Gastroesophageal sphincter (tissue), 4 donors: Measurements from ENCODE around the gene CCNY. TPM values are rescaled to one million over a fixed set of nuclear protein-coding genes. Genes with fewer than 3 reads are reported as not detected.

Experiments used
- ATAC-seq: fragments of 150-250 bp; one replicate; pipeline ENCODE4 v1.9.1; 2016; ENCODE audit warnings: mild to moderate bottlenecking, moderate library complexity
- H3K27ac ChIP-seq, 4 donors: fragments of 200-600 bp; sonication (generic) in 3 of 4; 1 replicate in 3 of 4; 2 replicates in 1 of 4; pipeline ENCODE4 v1.5.1; 2016 to 2019
- H3K27me3 ChIP-seq: fragments of 200-600 bp; sonication (generic); one replicate; pipeline ENCODE4 v1.5.1; 2019
- H3K36me3 ChIP-seq, 2 donors: fragments of 200-600 bp; sonication (generic); one replicate each; pipeline ENCODE4 v1.5.1; 2019; ENCODE audit warnings: control low read depth in 1 of 2
- H3K4me1 ChIP-seq, 3 donors: fragments of 200-600 bp; sonication (generic); 1 replicate in 2 of 3; 2 replicates in 1 of 3; pipeline ENCODE4 v1.5.1; 2016 to 2019; ENCODE audit warnings: control low read depth in 2 of 3
- H3K4me3 ChIP-seq, 2 donors: fragments of 200-600 bp; sonication (generic); one replicate each; pipeline ENCODE4 v1.5.1; 2019; ENCODE audit warnings: mild to moderate bottlenecking in 1 of 2, moderate library complexity in 1 of 2
- H3K9me3 ChIP-seq, 3 donors: fragments of 200-600 bp; sonication (generic); one replicate each; pipeline ENCODE4 v1.5.1; 2017 to 2019; ENCODE audit warnings: control low read depth in 2 of 3
- EP300 ChIP-seq: sonication (generic); formaldehyde crosslinking; IDR thresholded peaks from one replicate; pipeline ENCODE4 v1.6.1; 2017; ENCODE audit warnings: antibody characterized with exemption, mild to moderate bottlenecking
- POLR2A ChIP-seq, 2 donors: fragments of 450-650 bp; IDR thresholded peaks; one replicate each; pipeline ENCODE4 v1.6.1; 2017; ENCODE audit warnings: antibody characterized with exemption in 2 of 2, mild to moderate bottlenecking in 2 of 2, moderate library complexity in 1 of 2
- POLR2AphosphoS5 ChIP-seq: sonication (generic); formaldehyde crosslinking; IDR thresholded peaks from one replicate; pipeline ENCODE4 v1.6.1; 2017; ENCODE audit warnings: antibody characterized with exemption
- WGBS, 2 donors: methylation state at CpG; one replicate each; pipeline ENCODE4 v1.1.5; 2018; ENCODE audit warnings: low coverage in 1 of 2; 5-methylcytosine and 5-hydroxymethylcytosine counted together
- total RNA-seq, 4 donors: library from RNA; depleted of rRNA; stranded (reverse); fragments of >200 nt; gene quantifications; one replicate each; pipeline ENCODE4 v1.1.0, GENCODE V29; 2016
- TF ChIP-seq, protein P1 (sequence below), 4 experiments: fragments of 200-600 bp in 2 of 4; fragments of 450-650 bp in 2 of 4; sonication (generic) in 1 of 4; IDR thresholded peaks; one replicate each; pipeline ENCODE4 v1.5.1; 2017 to 2019; ENCODE audit warnings: antibody characterized with exemption in 4 of 4, mild to moderate bottlenecking in 2 of 4, moderate library complexity in 2 of 4

The CCNY gene
- total RNA-seq, 4 donors from 2014 or later = 35.5 to 106 (median 63.2) TPM

DNA sequence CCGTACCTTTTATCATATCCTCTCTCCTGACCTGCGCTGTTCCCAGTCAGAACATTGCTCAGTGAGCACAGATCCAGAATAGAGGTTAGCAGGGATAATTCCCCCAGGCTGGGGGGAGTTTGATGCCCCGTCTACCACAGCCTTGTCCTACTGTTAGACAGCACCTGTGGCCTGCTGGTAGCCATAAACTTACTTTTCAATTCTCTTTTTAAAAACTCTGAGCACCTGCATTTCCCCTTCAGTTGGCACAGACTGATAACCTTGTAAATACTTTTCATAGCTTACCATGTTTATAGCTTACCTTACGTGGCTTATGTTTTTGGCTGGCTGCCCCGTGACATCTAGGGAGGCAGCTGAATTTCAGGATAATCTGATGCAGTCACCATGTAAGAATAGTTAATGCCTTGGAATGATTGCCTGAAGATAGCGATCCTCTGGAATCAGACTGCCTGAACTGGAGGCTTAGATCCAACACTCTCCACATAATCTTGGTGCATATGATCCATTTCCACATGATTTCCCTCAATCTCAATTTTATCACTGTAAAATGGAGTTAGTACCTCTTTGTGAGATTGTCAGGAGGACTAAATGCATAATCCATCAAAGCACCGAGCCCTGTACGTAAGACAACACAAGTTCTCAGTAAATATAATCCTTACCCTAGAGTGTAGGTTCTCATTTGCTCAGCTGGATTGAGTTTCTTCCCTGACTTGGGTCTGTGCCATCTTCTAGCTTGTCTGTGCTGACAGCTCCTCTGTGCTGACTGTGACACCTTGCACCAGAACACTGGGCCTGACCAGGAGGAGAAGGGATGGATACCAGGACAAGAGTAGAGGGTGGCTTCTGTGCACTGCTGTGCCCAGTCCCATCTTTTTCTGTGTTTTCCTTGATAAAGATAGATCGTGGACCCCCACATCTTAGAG lies 157.1 kb downstream of the CCNY start:
- Histone ChIP-seq H3K36me3 (peaks cover 0 to 6% of the 10 kb centered on the region in 2 donors), H3K27ac (no peak overlapping the region), H3K9me3 (no peaks in the 10 kb centered on the region), H3K27me3 (no peaks in the 10 kb centered on the region), H3K4me3 (no peak overlapping the region), H3K4me1 (peaks cover 0 to 40% (median 9%) of the 10 kb centered on the region in 3 donors)
- TF ChIP-seq, protein P1, sequence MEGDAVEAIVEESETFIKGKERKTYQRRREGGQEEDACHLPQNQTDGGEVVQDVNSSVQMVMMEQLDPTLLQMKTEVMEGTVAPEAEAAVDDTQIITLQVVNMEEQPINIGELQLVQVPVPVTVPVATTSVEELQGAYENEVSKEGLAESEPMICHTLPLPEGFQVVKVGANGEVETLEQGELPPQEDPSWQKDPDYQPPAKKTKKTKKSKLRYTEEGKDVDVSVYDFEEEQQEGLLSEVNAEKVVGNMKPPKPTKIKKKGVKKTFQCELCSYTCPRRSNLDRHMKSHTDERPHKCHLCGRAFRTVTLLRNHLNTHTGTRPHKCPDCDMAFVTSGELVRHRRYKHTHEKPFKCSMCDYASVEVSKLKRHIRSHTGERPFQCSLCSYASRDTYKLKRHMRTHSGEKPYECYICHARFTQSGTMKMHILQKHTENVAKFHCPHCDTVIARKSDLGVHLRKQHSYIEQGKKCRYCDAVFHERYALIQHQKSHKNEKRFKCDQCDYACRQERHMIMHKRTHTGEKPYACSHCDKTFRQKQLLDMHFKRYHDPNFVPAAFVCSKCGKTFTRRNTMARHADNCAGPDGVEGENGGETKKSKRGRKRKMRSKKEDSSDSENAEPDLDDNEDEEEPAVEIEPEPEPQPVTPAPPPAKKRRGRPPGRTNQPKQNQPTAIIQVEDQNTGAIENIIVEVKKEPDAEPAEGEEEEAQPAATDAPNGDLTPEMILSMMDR (IDR thresholded peaks at IDR 0.05) = no peak
- no peak for TF ChIP-seq POLR2A (IDR thresholded peaks at IDR 0.05)
- TF ChIP-seq POLR2AphosphoS5 = no peak
- TF ChIP-seq EP300 = no peak
- WGBS, 2 donors = 66 to 68% methylated on average over 5 to 9 of the region's 9 CpGs
- no peak for ATAC-seq

DNA sequence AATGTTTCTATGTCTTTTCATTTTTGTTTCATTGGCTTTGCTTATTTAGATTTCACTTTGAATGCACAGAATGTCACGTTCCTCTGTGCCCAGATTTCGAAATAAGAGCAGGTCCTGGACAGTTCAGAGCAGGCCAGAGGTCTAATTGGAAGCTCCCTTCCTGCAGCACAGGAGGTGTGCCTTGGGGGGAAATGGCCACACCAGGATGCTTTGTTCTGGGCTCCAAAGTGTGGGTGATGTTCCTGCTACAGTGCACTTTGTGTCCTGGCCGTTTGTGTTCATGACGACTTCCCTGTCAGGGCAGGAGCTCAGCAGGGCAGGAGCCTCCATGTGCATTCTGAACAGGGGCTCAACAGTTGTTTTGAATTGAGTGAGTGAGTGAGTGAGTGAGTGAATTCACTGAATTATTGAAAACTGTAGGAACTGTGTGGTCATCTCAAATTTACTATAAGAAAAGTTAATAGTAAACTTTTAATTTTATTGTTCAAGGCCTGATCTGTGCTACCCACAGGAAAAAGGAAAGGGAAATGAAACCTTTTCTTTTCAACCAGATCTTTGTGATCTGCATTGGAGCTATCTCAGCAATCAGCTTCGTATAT lies 159.3 kb downstream of the CCNY start:
- Histone ChIP-seq H3K36me3 (peaks cover 0 to 2% of the 10 kb centered on the region in 2 donors), H3K27me3 (no peaks in the 10 kb centered on the region), H3K4me1 (peaks cover 0 to 40% (median 9%) of the 10 kb centered on the region in 3 donors), H3K27ac (no peak overlapping the region), H3K9me3 (no peaks in the 10 kb centered on the region), H3K4me3 (no peak overlapping the region)
- WGBS, 2 donors = 46 to 56% methylated on average over 1 to 3 of the region's 5 CpGs
- TF ChIP-seq POLR2AphosphoS5 (peak; percentile 5), POLR2A (IDR thresholded peaks at IDR 0.05) (no peak), EP300 (no peak)
- TF ChIP-seq, protein P1 (IDR thresholded peaks at IDR 0.05) = no peak
- ATAC-seq = peak; percentile 51

DNA sequence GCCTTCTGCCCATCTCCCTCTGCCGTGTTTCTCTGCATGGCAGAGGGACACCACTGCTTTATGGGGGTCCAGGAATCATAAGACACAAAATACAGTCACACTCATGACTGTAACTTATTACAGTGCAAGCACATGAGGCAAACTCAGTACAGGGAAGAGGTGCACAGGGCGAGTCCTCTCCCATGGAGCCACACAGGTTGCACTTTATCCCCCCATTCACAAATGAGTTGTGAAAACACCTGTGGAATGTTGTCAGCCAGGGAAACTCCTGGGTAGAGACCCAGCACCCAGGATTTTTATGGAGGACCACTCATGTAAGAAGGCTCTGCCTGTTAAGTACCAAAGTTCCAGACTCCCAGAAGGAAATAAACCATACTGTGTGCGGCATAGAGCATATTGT lies 161.6 kb downstream of the CCNY start:
- WGBS, 2 donors = 80 to 87% methylated on average over 1 to 3 of the region's 3 CpGs
- no peak for ATAC-seq

DNA sequence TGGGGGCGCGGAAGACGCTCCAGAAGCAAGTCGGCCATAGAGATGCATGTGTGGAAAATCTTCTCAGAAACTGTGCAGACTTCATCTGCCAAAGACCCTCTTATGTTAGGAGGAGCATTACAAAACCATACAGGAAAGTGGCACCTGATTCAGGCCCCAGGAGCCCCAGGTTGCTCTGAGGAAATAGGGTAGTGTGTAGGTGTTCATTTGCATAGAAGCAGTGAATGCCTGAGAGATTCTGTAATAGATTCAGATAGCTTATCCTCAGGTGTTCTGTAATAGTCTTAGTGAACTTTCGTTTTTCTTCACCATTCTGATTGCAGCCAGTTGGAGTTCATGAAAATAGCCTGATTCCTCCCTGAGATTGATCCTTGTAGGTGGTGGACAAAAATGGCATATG lies 162.4 kb downstream of the CCNY start:
- H3K9me3 ChIP-seq = no peaks in the 10 kb centered on the region
- no peak for TF ChIP-seq POLR2A (IDR thresholded peaks at IDR 0.05)
- TF ChIP-seq POLR2AphosphoS5 = no peak
- TF ChIP-seq EP300 = no peak
- TF ChIP-seq, protein P1 (IDR thresholded peaks at IDR 0.05) = no peak
- H3K36me3 ChIP-seq = peaks cover 0 to 12% of the 10 kb centered on the region in 2 donors
- no peaks in the 10 kb centered on the region for H3K27me3 ChIP-seq
- H3K4me3 ChIP-seq = no peak overlapping the region
- WGBS, 2 donors = 92 to 100% methylated on average over 1 to 5 of the region's 5 CpGs
- no peak for ATAC-seq
- H3K27ac ChIP-seq = no peak overlapping the region
- H3K4me1 ChIP-seq = peaks cover 0 to 25% (median 1%) of the 10 kb centered on the region in 3 donors

More for the DNA sequence above, 161.6 kb downstream of the CCNY start:
- no peak overlapping the region for H3K4me3 ChIP-seq
- TF ChIP-seq POLR2AphosphoS5 = no peak
- TF ChIP-seq, protein P1 (IDR thresholded peaks at IDR 0.05) = no peak
- no peak for TF ChIP-seq POLR2A (IDR thresholded peaks at IDR 0.05)
- TF ChIP-seq EP300 = no peak
- no peaks in the 10 kb centered on the region for H3K9me3 ChIP-seq
- no peak overlapping the region for H3K27ac ChIP-seq
- H3K4me1 ChIP-seq = peaks cover 0 to 32% (median 9%) of the 10 kb centered on the region in 3 donors
- H3K36me3 ChIP-seq = peaks cover 0 to 4% of the 10 kb centered on the region in 2 donors
- no peaks in the 10 kb centered on the region for H3K27me3 ChIP-seq
